HG03060 (cell line): Measurements from ENCODE around the gene ARHGEF37.
"Not testable (repeated sequence)": the region's sequence is repeated elsewhere in the genome, so short reads cannot be mapped to it uniquely, and the experiment has no call there.

Experiments used
- ATAC-seq: cut with Tn5 transposase; IDR thresholded peaks from one replicate; pipeline ENCODE4 v1.9.1; 2021; ENCODE audit warnings: low read depth, moderate number of reproducible peaks; ENCODE audit not compliant: unreplicated experiment

Gene ARHGEF37, protein sequence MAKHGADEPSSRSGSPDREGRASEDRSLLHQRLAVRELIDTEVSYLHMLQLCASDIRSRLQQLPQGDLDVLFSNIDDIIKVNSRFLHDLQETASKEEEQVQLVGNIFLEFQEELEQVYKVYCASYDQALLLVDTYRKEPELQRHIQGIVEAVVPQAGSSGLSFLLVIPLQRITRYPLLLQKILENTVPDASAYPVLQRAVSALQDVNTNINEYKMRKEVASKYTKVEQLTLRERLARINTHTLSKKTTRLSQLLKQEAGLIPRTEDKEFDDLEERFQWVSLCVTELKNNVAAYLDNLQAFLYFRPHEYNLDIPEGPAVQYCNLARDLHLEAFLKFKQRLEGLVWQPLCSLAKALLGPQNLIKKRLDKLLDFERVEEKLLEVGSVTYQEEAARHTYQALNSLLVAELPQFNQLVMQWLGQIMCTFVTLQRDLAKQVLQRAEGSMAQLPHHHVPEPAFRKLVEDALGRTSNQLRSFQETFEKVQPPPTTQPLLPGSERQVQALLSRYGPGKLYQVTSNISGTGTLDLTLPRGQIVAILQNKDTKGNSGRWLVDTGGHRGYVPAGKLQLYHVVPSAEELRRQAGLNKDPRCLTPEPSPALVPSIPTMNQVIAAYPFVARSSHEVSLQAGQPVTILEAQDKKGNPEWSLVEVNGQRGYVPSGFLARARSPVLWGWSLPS

DNA sequence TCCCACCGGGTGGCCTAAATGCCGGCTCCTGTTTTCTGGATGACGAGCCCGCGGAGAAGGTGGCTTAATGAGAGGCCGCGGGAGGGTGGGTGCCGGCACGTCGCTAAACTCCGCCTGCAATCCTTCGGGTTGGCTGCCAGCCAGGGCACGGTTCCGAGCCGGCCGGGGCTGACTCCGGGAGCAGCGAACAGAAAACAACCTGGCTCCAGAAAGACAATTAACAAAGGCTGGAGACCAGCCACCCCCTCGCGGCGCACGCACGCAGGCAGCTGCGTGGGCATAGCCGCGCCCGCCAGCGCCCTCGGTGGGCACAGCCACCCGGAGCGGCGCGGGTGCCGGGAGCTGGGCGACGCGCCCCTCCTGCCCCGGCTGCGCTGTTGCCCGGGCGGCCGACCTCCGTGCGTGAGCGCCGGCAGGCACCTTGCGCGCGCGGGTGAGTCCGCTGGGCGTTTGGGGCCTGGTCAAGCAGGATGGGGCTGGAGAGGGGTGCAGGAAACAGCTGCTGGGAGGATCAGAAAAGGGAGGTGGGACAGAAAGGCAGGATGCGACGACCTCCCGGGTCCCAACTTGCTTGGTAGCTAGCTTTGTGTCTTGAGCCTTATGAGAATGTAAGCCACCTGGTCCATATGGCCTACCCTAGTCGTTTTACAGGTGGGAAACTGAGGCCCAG, at the start of gene ARHGEF37:
ARHGEF37 (plus strand) TSS at position 307 of the 670 bp plus-strand sequence. CDS start 16,272 bp downstream, outside the sequence.
- ATAC-seq = no peak

DNA sequence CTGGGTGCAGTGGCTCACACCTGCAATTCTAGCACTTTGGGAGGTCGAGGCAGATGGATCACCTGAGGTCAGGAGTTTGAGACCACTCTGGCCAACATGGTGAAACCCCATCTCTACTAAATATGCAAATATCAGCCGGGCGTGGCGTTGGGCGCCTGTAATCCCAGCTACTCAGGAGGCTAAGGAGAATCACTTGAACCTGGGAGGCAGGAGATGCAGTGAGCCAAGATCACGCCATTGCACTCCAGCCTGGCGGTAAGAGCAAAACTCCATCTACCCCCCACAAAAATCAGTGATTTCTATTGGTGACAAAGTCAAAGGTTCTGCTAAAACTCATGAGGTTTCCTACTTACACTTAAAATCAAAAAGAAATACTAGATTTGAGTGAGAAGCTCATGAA, 48.9 kb upstream of the ARHGEF37 start:
- no peak for ATAC-seq

DNA sequence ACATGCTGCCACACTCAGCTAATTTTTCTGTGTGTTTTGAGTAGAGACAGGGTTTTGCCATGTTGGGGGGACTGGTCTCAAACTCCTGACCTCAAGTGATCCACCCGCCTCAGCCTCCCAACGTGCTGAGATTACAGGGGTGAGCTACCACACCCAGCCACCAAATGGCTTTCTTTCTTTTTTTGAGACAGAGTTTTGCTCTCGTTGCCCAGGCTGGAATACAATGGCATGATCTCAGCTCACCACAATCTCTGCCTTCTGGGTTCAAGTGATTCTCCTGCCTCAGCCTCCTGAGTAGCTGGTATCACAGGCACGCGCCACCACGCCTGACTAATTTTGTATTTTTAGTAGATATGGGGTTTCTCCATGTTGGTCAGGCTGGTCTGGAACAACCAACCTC, 45.5 kb upstream of the ARHGEF37 start:
- not testable (repeated sequence) for ATAC-seq

DNA sequence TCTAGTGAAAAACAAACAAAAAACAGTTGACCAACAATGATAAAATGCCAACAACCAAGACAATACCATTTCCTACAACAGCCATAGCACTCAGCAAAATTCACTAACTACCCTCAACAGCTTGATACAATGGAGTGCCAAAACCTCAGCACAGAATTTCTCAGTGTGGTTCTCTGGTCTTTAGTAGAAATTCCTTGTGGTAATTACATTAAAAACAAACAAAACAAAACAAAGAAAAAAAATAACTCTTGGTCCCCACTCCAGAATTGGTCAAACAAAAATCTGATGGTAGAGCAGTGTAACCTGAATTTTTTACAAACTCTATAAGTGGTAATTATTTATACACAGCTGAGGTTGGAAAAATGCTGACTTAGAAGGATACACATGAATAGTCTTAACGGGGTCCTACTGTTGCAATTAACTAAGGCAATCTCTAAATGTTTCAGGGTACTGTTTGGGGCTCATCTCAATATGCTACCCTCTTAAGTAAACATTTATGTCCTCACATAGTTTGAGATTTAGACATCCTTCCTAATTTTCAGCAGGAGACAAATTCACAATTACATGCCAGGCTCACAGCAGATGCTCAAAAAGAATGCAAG, 43.8 kb upstream of the ARHGEF37 start:
- ATAC-seq = no peak

DNA sequence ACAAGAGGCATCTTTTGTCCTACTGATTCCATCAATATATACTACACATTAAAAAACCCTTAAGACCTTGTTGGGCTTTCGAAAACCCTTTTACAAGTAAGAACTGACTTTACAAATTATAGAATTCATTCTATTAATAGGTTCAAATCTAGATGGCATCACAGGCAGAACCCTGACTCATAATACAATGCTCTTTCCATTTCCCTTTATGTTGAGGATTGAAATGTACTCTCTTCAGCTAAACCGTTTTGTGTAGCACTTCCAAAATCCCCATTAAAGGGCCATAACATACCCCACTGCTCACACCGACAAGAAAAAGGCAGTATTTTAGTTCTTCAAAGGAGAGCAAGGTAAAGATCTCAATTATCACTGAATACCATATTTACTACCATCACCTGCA, 41.2 kb upstream of the ARHGEF37 start:
- ATAC-seq = no peak

DNA sequence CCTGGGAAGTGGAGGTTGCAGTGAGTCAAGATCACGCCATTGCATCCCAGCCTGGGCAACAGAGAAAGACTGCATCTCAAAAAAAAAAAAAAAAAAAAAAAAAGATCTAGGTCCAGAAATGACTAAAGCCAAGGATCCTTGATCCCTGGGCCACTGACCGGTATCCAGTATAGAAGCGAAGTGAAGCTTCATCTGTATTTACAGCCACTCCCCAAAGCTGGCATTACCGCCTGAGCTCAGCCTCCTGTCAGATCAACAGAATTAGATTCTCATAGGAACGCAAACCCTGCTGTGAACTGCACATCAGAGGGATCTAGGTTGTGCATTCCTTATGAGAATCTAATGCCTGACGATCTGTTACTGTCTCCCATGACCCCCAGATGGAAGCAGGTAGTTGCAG, 39.4 kb upstream of the ARHGEF37 start:
- ATAC-seq = no peak

DNA sequence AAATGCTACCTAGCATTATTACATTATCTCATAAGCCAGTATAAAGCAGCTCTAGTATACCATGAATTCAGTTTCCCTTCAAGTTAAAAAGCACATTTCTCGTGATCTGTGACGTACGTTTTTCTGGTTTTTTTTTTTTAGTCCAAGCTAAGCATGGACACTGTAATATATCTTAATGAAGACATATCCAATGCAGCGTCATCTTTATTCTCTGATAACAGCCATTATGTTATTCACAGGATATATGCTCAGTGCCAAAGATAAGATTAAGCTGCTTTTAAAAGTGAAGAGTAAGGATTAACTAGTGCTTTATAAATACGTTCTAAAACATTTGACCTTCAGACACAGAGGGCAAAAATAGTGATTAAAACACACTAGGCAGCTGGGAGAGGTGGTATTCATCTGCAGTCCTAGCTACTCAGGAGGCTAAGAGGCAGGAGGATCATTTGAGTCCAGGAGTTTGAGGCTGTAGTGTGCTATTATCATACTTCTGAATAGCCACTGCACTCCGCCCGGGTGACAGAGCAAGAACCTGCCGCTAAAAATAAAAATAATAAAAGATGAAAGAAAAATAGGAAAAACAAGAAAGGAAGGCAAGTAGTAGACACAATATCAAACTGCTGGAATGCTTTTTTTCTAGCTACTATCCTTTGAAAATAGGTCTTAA, 37.8 kb upstream of the ARHGEF37 start:
- ATAC-seq = no peak

DNA sequence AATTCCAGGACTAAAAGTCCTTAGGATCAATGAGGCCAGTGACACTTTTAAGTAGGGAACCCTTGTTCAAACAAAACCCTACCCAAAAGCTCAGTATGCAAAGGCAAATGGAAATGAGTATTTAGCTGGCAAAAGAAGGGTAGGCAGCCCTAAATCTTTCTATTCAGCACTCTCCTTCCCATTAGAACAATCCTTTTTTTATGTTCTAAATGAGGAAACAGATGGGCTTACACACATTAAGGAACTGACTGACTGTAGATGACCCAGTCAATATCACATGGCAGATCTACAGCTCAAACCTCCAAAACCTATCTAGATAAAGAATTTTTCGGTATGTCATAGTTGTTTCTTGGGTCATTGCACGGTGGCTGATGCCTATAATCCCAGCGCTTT, 37.3 kb upstream of the ARHGEF37 start:
- no peak for ATAC-seq

DNA sequence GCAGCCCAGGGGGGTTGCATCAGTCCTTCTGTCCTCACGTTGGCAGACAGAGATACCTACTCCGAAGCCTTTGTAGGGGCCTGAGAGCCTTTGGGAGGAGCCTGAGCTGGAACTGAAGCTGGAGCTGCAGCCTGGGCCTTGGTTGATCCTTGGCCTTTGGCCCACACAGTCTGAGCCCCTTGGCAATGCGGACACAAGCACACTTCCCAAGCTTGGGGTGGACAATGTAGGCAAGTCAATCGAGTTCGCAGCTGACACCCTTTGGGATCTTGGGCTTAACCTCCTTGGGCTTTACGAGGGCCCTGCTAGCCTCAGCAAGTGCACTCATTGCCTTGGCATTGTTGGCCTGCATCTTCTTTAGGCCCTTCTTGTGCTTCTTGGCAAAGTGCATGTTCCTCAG, 36.0 kb upstream of the ARHGEF37 start:
- ATAC-seq = no peak

DNA sequence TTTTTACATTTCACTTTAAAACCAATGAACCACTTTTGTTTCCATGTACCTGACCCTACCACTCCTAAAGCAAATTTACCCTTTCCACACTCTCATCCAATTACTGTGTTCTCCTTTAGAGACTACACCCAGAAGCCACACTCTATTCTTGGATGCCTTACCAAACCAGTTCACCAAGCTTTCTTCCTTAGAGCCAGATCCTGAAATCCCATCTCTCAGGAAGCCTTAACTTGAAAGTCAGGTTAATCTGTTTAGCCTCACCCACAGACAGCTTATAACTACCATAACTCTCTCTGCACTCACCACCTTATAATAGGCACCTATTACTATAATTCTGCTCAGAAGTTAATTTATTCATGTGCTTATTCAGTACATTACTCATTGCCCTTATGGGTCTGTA, 34.3 kb upstream of the ARHGEF37 start:
- ATAC-seq = no peak

DNA sequence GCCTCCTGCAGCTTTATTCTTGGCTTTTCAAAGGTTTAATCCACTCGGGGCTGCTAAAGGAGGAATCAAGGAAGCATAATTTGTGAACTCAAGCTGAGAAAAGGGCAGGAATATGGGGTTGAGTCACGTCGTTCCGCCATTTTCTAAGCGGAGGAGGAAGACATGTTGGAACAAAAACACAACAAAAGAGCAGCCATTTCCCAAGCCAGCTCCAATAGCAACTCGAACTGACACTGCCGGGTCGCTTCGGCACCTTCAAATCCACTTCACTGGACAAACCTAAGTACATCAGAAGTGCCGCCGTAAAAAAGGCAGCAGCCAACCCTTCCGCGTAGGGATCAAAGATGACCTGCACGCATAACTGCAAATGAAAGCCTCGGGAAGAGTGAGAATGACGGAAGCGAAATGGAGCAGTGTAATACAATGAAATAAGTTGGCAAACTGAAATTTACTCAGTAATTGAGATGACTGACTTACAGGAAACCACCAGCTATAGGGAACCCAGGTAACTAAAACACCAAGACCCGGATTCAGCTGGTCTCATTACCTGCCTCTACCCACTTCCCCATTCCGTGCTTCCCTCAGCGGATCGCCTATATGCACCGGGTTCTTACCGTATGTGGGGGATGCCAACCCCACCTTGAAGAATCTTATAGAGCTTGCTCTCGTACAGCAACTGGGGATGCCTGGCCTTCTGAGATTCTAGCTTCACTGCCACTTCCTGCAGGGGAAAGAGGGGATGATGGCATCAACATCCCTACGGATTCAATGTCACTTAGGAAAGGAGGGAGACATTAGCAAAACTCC, 31.6 kb upstream of the ARHGEF37 start:
- ATAC-seq = no peak

DNA sequence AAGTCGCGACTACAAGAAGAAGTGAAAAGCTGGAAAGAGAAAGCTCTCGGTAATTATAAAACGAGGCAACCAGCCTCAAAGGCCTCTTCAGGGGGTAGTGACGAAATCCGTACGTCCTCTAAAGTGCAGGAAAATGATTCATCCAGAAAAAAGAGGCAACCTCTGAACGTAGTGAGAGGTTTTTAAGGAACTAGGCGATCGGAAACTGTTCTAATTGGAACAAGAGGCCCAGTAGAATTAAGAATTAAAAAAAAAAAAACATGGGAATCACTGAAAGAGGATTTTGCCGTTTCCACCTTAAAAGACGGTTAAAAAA, 31.1 kb upstream of the ARHGEF37 start:
- no peak for ATAC-seq

DNA sequence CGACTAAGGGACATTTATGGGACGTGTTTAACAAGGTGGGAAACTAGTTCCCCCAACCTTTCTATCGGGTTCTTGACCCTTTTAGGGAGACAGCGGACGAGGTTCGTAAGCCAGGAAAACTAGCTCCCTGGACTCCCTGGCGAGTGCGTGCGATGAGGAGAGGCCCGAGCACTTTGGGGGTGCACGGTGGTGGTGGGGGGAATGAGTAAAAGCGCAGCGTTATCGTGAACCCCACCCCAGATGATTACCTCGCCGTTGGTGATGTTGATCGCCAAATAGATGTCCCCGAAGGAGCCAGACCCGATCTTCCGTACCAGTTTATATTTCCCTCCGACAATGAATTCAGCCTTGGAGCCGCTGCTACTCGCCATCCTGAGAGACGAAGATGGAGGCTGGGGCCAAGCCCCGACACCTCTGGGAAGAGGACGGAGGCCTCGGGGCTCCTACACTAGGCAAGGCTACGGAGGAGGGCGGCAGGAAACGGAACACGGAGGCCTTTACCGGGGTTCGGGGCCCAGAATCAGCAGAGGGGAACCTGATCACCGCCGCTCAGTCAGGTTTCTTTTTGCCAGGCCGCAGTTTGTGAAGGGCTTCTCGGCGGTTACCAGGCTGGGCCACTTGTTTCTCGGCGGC, 30.6 kb upstream of the ARHGEF37 start:
- no peak for ATAC-seq

DNA sequence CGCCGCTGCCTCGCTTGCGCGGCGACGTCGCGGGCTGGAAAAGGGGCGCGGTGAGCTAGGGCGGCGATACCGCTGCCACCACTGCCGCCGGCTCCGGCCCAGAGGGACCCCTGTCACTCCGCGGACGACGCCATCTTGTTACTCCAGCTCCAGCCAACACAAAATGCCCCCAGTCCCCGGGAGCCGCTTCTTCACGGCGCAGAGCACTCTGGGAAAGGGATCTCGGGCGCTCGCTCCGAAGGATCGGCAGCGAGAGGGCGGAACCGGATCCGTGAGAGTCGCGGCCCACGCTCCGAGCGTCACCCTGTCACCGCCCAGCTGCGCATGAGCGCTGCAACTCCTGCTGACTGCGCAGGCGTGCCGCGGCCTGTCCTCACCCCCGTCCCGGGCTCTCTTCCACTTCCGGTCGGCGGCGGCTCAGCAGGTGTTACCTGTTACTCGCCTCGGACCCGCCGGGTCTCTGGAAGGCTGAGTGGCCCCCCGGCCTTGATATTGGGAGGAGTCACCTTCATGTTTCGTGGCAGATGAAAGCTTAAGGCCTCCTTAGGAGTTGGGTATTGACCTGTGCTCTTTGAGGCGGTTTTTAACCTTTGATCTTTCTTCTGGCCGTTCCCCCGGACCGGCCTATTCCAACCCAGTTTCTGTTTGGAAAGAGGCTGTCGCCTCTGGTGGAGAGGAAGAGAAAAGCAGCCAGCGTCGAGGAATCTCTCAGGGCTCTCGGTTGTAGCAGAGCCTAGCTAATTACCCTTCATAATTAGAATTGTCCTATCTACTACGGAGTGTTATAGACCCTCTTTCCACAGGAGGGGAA, 29.9 kb upstream of the ARHGEF37 start, which contains the start of gene CSNK1A1:
CSNK1A1 (minus strand) TSS at position 213 of the 811 bp plus-strand sequence. CDS start 475 bp downstream, outside the sequence.
- peak; percentile 80 for ATAC-seq

DNA sequence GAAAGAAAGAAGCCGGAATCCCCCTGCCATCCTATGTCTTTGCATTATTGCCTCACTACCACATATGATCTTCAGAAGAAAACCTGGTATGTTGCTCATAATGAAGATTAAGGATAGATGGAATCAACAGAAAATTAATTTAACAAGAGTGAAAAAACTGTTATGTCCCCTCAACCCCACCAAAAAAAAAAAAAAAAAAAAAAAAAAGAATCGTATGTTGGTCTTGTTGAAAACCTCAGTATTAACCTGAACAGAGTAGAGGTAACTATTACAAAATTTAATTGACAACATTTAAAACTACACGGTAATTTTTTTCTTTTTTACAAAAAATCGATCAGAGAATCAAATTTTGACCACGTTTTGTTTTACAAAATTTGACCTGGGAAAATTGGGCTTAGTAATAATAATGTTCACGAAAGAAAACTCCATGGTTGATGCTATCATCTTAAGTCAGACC, 29.2 kb upstream of the ARHGEF37 start:
- ATAC-seq = no peak

DNA sequence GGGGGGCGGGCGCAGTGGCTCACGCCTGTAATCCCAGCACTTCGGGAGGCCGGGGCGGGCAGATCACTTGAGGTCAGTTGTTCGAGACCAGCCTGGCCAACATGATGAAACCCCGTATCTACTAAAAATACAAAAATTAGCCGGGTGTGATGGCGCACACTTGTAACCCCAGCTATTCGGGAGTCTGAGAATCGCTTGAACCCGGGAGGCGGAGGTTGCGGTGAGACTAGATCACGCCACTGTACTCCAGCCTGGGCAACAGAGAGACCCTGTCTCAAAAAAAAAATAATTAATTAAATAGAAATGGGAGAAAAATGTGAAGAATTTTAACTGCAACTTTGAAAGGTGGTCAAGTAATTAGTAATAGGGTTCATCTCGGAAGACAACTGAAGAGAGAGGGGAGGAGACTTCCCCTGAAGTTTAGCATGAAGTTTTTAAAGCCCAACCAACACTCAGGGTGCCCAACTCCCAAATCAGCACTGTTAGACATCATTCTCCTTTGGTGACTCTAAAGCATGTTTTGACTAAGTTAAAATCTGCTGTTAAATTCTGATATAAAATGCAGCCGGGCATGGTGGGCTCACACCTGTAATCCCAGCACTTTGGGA, 28.6 kb upstream of the ARHGEF37 start:
- ATAC-seq = no peak

DNA sequence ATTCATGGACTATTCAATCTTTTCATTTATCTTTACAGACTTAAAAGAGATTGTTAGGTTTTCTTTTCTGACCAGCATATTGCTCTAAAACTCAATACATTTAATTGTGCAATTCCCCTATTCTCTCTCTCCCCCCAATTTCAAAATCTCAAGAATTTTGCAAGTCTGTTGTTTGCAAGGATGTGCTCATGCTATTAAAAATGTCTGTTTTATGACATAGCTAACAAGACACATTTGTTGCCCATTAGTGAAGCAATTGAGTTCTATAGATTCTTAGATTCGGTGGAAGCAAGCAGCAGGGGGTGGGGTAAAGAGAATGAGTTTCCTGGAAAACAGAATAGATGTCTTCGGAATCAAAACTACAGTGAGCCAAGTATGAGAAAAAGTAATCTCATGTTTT, 21.6 kb upstream of the ARHGEF37 start:
- ATAC-seq = no peak

DNA sequence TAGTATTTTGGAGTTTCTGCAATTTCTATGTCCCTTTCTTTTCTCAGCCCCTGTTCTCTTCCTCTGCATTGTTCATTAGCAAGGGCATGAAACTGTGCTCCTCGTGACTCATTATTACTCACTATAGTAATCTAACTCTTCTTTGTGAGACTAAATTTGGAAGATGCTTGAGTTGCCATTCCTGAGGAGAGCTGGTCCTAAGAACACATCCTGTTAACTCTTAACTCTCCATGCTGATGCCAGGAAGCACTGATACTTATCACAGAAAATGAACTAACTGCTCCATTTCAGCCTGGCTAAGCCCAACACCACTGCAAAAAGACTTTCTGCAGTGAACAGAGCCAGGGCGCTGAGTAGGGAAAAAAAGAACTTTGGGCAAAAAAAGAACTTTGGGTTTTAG, 19.4 kb upstream of the ARHGEF37 start:
- no peak for ATAC-seq
